Measurements from ENCODE around the gene HPCA. TPM values are rescaled to one million over a fixed set of nuclear protein-coding genes. Genes with fewer than 3 reads are reported as not detected.

Gene HPCA
- total and polyA plus RNA-seq, 2 experiments from 2014 or later = 0.85 TPM; not detected in 1

GRCh38 chr1:32858136-32858535, 28.2 kb upstream of the HPCA start:
- H3K36me3 ChIP-seq (replicated peaks; ENCODE audit: insufficient read depth, low read depth) = peaks cover 3% of the 10 kb centered on the region
- no peaks in the 10 kb centered on the region for H3K9me3 ChIP-seq (ENCODE audit: low read depth)
- H3K9me2 ChIP-seq (replicated peaks; ENCODE audit: insufficient read depth) = no peaks in the 10 kb centered on the region
- DNase-seq (ENCODE audit: low spot score) = no peak
- H3K4me2 ChIP-seq = no peak overlapping the region
- H2AFZ ChIP-seq = no peak overlapping the region
- TF ChIP-seq CTCF (IDR thresholded peaks at IDR 0.05; ENCODE audit: poor library complexity) (no peak), EZH2phosphoT487 (IDR thresholded peaks at IDR 0.05; ENCODE audit: low read depth, severe bottlenecking, unreplicated experiment) (no peak), EZH2 (IDR thresholded peaks at IDR 0.05; ENCODE audit: borderline replicate concordance) (no peak)
- H3K27ac ChIP-seq = no peak overlapping the region
- no peaks in the 10 kb centered on the region for H3K79me2 ChIP-seq
- no peak overlapping the region for H3K4me3 ChIP-seq
- H4K20me1 ChIP-seq (ENCODE audit: insufficient read depth, poor library complexity, severe bottlenecking) = no peaks in the 10 kb centered on the region
- no peaks in the 10 kb centered on the region for H3K4me1 ChIP-seq (ENCODE audit: insufficient read depth)
- H3K27me3 ChIP-seq = no peaks in the 10 kb centered on the region
- WGBS (ENCODE audit: low lambda C conversion rate, missing lambda C conversion rate) = 97% methylated on average over 2 of the region's 2 CpGs

- no peak overlapping the region for H3K4me3 ChIP-seq
- H3K9me2 ChIP-seq (replicated peaks; ENCODE audit: insufficient read depth) = no peaks in the 10 kb centered on the region
- H3K9me3 ChIP-seq (ENCODE audit: low read depth) = no peaks in the 10 kb centered on the region
- no peak overlapping the region for H3K27ac ChIP-seq
- TF ChIP-seq EZH2phosphoT487 (IDR thresholded peaks at IDR 0.05; ENCODE audit: low read depth, severe bottlenecking, unreplicated experiment) (no peak), EZH2 (IDR thresholded peaks at IDR 0.05; ENCODE audit: borderline replicate concordance) (no peak), CTCF (IDR thresholded peaks at IDR 0.05; ENCODE audit: poor library complexity) (no peak)
- WGBS (ENCODE audit: low lambda C conversion rate, missing lambda C conversion rate) = 95% methylated on average over 7 of the region's 7 CpGs
- H3K27me3 ChIP-seq = no peaks in the 10 kb centered on the region
- H2AFZ ChIP-seq = no peak overlapping the region
- peaks cover 3% of the 10 kb centered on the region for H3K36me3 ChIP-seq (replicated peaks; ENCODE audit: insufficient read depth, low read depth)
- H3K4me1 ChIP-seq (ENCODE audit: insufficient read depth) = no peaks in the 10 kb centered on the region
- no peak for DNase-seq (ENCODE audit: low spot score)
- no peaks in the 10 kb centered on the region for H4K20me1 ChIP-seq (ENCODE audit: insufficient read depth, poor library complexity, severe bottlenecking)
- no peak overlapping the region for H3K4me2 ChIP-seq
- no peaks in the 10 kb centered on the region for H3K79me2 ChIP-seq
Measured at GRCh38 chr1:32858791-32859190, 27.5 kb upstream of the HPCA start.

GRCh38 chr1:32859915-32860314, 26.4 kb upstream of the HPCA start:
- H3K27me3 ChIP-seq = no peaks in the 10 kb centered on the region
- H3K4me3 ChIP-seq = no peak overlapping the region
- DNase-seq (ENCODE audit: low spot score) = no peak
- H3K9me2 ChIP-seq (replicated peaks; ENCODE audit: insufficient read depth) = no peaks in the 10 kb centered on the region
- WGBS (ENCODE audit: low lambda C conversion rate, missing lambda C conversion rate) = 100% methylated on average over 2 of the region's 2 CpGs
- TF ChIP-seq CTCF (IDR thresholded peaks at IDR 0.05; ENCODE audit: poor library complexity) = no peak
- TF ChIP-seq EZH2phosphoT487 (IDR thresholded peaks at IDR 0.05; ENCODE audit: low read depth, severe bottlenecking, unreplicated experiment) = no peak
- no peaks in the 10 kb centered on the region for H3K9me3 ChIP-seq (ENCODE audit: low read depth)
- H4K20me1 ChIP-seq (ENCODE audit: insufficient read depth, poor library complexity, severe bottlenecking) = no peaks in the 10 kb centered on the region
- no peaks in the 10 kb centered on the region for H3K79me2 ChIP-seq
- H3K27ac ChIP-seq = no peak overlapping the region
- H2AFZ ChIP-seq = no peak overlapping the region
- no peak overlapping the region for H3K4me2 ChIP-seq
- H3K36me3 ChIP-seq (replicated peaks; ENCODE audit: insufficient read depth, low read depth) = peaks cover 3% of the 10 kb centered on the region
- no peaks in the 10 kb centered on the region for H3K4me1 ChIP-seq (ENCODE audit: insufficient read depth)

- TF ChIP-seq EZH2 (IDR thresholded peaks at IDR 0.05; ENCODE audit: borderline replicate concordance) (no peak), EZH2phosphoT487 (IDR thresholded peaks at IDR 0.05; ENCODE audit: low read depth, severe bottlenecking, unreplicated experiment) (no peak), CTCF (IDR thresholded peaks at IDR 0.05; ENCODE audit: poor library complexity) (no peak)
- H3K27ac ChIP-seq = no peak overlapping the region
- H3K4me1 ChIP-seq (ENCODE audit: insufficient read depth) = no peaks in the 10 kb centered on the region
- no peak overlapping the region for H3K4me2 ChIP-seq
- no peaks in the 10 kb centered on the region for H3K9me3 ChIP-seq (ENCODE audit: low read depth)
- no peaks in the 10 kb centered on the region for H4K20me1 ChIP-seq (ENCODE audit: insufficient read depth, poor library complexity, severe bottlenecking)
- no peak for DNase-seq (ENCODE audit: low spot score)
- no peak overlapping the region for H2AFZ ChIP-seq
- H3K4me3 ChIP-seq = no peak overlapping the region
- H3K79me2 ChIP-seq = no peaks in the 10 kb centered on the region
- peaks cover 3% of the 10 kb centered on the region for H3K36me3 ChIP-seq (replicated peaks; ENCODE audit: insufficient read depth, low read depth)
- no peaks in the 10 kb centered on the region for H3K27me3 ChIP-seq
- H3K9me2 ChIP-seq (replicated peaks; ENCODE audit: insufficient read depth) = no peaks in the 10 kb centered on the region
Measured at GRCh38 chr1:32860566-32860965, 25.7 kb upstream of the HPCA start.
